B cell (primary cell): Measurements from ENCODE around the gene NOXO1. TPM values are rescaled to one million over a fixed set of nuclear protein-coding genes. Genes with fewer than 3 reads are reported as not detected.

Experiments used
- ATAC-seq: fragments of 200-7000 bp; cut with Tn5 transposase; one replicate; pipeline ENCODE4 v1.10.0; 2021; ENCODE audit warnings: low read depth, mild to moderate bottlenecking, moderate number of reproducible peaks, moderate library complexity
- CTCF ChIA-PET: fragments of 350-600 bp; sonication (Branson Sonifier 250); formaldehyde crosslinking; loops from one replicate; lab custom pipeline; 2021; ENCODE audit warnings: antibody characterized with exemption, inconsistent platforms; lab: Charles Lee
- POLR2A ChIA-PET: fragments of 350-600 bp; sonication (Branson Sonifier 250); formaldehyde crosslinking; loops from one replicate; lab custom pipeline; 2021; ENCODE audit warnings: antibody characterized with exemption; lab: Charles Lee
- DNase-seq: peaks from one replicate; pipeline ENCODE4 v3.0.0; 2013
- H2AFZ ChIP-seq: 2 replicates; pipeline ENCODE4 v1.6.1; 2012; ENCODE audit warnings: mild to moderate bottlenecking, low read depth, low read length; ENCODE audit not compliant: insufficient read depth, poor library complexity, severe bottlenecking
- H3K27ac ChIP-seq, 2 donors: 1 replicate in 1 of 2; 2 replicates in 1 of 2; pipeline ENCODE4 v1.5.1; 2012 to 2013; ENCODE audit warnings: low read length in 2 of 2, mild to moderate bottlenecking in 2 of 2, moderate library complexity in 1 of 2
- H3K27me3 ChIP-seq, 4 experiments: fragments of 200-600 bp in 1 of 4; sonication (generic) in 1 of 4; replicated peaks in 1 of 4; 1 replicate in 2 of 4; 2 replicates in 2 of 4; pipeline versions ENCODE4 v1.6.1 to v1.7.0; 2013 to 2016; ENCODE audit warnings: low read length in 3 of 4, mild to moderate bottlenecking in 2 of 4, mixed read lengths in 1 of 4, moderate library complexity in 1 of 4; ENCODE audit not compliant: insufficient read depth in 4 of 4, control insufficient read depth in 3 of 4; ENCODE audit errors: control extremely low read depth in 1 of 4
- H3K36me3 ChIP-seq, 2 experiments: replicated peaks in 1 of 2; 1 replicate in 1 of 2; 2 replicates in 1 of 2; pipeline versions ENCODE4 v1.6.1 to v1.7.1; 2013; ENCODE audit warnings: low read length in 1 of 2; ENCODE audit not compliant: insufficient read depth in 2 of 2, control insufficient read depth in 1 of 2; ENCODE audit errors: control extremely low read depth in 1 of 2, extremely low read depth in 1 of 2
- H3K4me1 ChIP-seq, 2 donors: fragments of 200-600 bp in 1 of 2; sonication (generic) in 1 of 2; 1 replicate in 1 of 2; 2 replicates in 1 of 2; pipeline versions ENCODE4 v1.5.1 to v1.6.1; 2013 to 2017; ENCODE audit warnings: low read length in 2 of 2; ENCODE audit not compliant: control insufficient read depth in 2 of 2, insufficient read depth in 2 of 2
- H3K4me2 ChIP-seq: replicated peaks from 2 replicates; pipeline ENCODE3; 2012; ENCODE audit warnings: mild to moderate bottlenecking, low read depth, low read length; ENCODE audit not compliant: poor library complexity, severe bottlenecking
- H3K4me3 ChIP-seq, 5 experiments: fragments of 200-600 bp in 1 of 5; sonication (generic) in 1 of 5; 1 replicate in 3 of 5; 2 replicates in 2 of 5; pipeline versions ENCODE4 v1.5.1 to v1.7.0; 2011 to 2016; ENCODE audit warnings: low read length in 4 of 5, mild to moderate bottlenecking in 4 of 5, low read depth in 2 of 5, control low read depth in 1 of 5, moderate library complexity in 1 of 5; ENCODE audit not compliant: insufficient read depth in 1 of 5; ENCODE audit errors: control extremely low read depth in 1 of 5, extremely low read depth in 1 of 5
- H3K79me2 ChIP-seq: fragments of 200-600 bp; sonication (generic); one replicate; pipeline ENCODE4 v1.6.0; 2016; ENCODE audit warnings: low read length; ENCODE audit not compliant: control insufficient read depth, insufficient read depth
- H3K9ac ChIP-seq: fragments of 200-600 bp; sonication (generic); 2 replicates; pipeline ENCODE4 v1.6.1; 2017; ENCODE audit warnings: mild to moderate bottlenecking, low read length, moderate library complexity
- H3K9me3 ChIP-seq, 3 donors: one replicate each; pipeline versions ENCODE4 v1.6.1 to v1.7.1; 2013; ENCODE audit warnings: low read length in 2 of 3; ENCODE audit not compliant: control insufficient read depth in 2 of 3, insufficient read depth in 1 of 3; ENCODE audit errors: control extremely low read depth in 1 of 3
- H4K20me1 ChIP-seq: 2 replicates; pipeline ENCODE4 v1.6.0; 2012; ENCODE audit warnings: mild to moderate bottlenecking, low read length; ENCODE audit not compliant: insufficient read depth, control insufficient read depth, poor library complexity, severe bottlenecking
- H3K27ac Mint-ChIP-seq: one replicate; pipeline ENCODE4 v1.8.0; 2021; ENCODE audit warnings: mixed read lengths
- H3K27me3 Mint-ChIP-seq: one replicate; pipeline ENCODE4 v1.8.0; 2021; ENCODE audit warnings: mixed read lengths
- H3K4me1 Mint-ChIP-seq: one replicate; pipeline ENCODE4 v1.8.0; 2021; ENCODE audit warnings: mixed read lengths
- H3K4me3 Mint-ChIP-seq: one replicate; pipeline ENCODE4 v1.8.0; 2021; ENCODE audit warnings: mixed read lengths
- H3K9me3 Mint-ChIP-seq: one replicate; pipeline ENCODE4 v1.8.0; 2022; ENCODE audit warnings: mixed read lengths; ENCODE audit not compliant: insufficient read depth
- EZH2 ChIP-seq: IDR thresholded peaks from 2 replicates; pipeline ENCODE4 v1.6.1; 2012; ENCODE audit warnings: borderline replicate concordance, low read depth, mild to moderate bottlenecking, moderate library complexity, low read length; ENCODE audit not compliant: insufficient read depth, poor library complexity, severe bottlenecking
- WGBS: methylation state at CpG from one replicate; pipeline ENCODE4 v1.1.5; 2013; ENCODE audit warnings: missing lambda C conversion rate; ENCODE audit not compliant: insufficient coverage; 5-methylcytosine and 5-hydroxymethylcytosine counted together
- intact Hi-C: fragments of 100-400 bp; cut with micrococcal nuclease; formaldehyde crosslinking; loops from one replicate; pipeline ENCODE4 v1.10.0; 2022
- polyA plus RNA-seq: library from polyadenylated mRNA; depleted of rRNA; stranded (reverse); fragments of >200 nt; gene quantifications from 2 replicates; pipeline ENCODE4 v1.2.3, GENCODE V29; 2012
- total RNA-seq, 2 donors: library from RNA; stranded (reverse); fragments of 120-200 nt in 1 of 2; gene quantifications; 1 replicate in 1 of 2; 2 replicates in 1 of 2; pipeline versions ENCODE4 v1.2.3 to v1.2.4, GENCODE V29; 2013 to 2022
- TF ChIP-seq, protein P1 (sequence below): fragments of 200-600 bp; IDR thresholded peaks from one replicate; pipeline ENCODE4 v1.8.0; 2022; ENCODE audit warnings: antibody characterized with exemption, mild to moderate bottlenecking

The NOXO1 gene
- total and polyA plus RNA-seq, 2 donors (not counting 1 experiment from before 2014, with no cell fraction given), result 0.30 to 0.74 TPM

DNA sequence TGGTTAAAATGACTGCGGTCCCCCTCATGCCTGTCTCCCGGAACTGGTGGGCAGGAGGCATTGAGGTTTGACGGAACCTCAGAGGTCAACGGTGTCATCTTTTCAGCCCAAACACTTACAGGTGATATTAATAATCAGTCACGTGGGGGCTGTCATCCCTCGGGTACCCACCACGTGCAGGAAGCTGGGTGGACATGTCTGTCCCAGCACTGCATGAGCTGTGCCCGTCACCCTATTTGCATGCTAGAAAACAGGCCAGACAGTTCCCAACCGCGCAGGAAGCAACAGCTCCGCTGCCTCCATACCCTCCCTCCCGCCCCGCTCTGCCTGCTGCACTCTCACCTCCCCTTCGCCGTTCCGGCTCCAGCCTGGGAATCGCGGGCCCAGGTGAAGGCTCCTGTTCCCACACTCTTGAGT is 9.9 kb upstream of the NOXO1 start:
- Mint-ChIP-seq H3K27me3 (no peaks in the 10 kb centered on the region), H3K4me3 (peak overlapping the region; percentile 91), H3K4me1 (peaks cover 33% of the 10 kb centered on the region), H3K9me3 (no peaks in the 10 kb centered on the region), H3K27ac (peak overlapping the region; percentile 97)
- Histone ChIP-seq H2AFZ (peak overlapping the region; percentile 56), H3K9me3 (peaks cover 0 to 13% (median 0%) of the 10 kb centered on the region in 3 donors), H3K79me2 (no peaks in the 10 kb centered on the region), H4K20me1 (no peaks in the 10 kb centered on the region), H3K4me1 (peaks cover 24 to 35% of the 10 kb centered on the region in 2 donors), H3K36me3 (peaks cover 0 to under 1% of the 10 kb centered on the region in 2 experiments), H3K27ac (peak overlapping the region; percentile 86 to 92), H3K4me3 (peak overlapping the region in 4 of 5 experiments; percentile 65 to 93 (median 69)), H3K27me3 (no peaks in the 10 kb centered on the region), H3K4me2 (peak overlapping the region; percentile 100), H3K9ac (peak overlapping the region; percentile 90)
- ChIA-PET POLR2A (interaction anchor here (0.6 to 3.0 kb wide), 13 partner anchors 8 to 260 kb away, joined by 3 to 36 read pairs (median 5); partner anchors contain the start of genes ECI1, MSRB1, RNF151 and RPS2), CTCF (interaction anchor here (0.6 to 5.5 kb wide), 6 partner anchors 13 to 451 kb away, joined by 3 to 32 read pairs (median 4); partner anchors contain the start of genes RPS2 and TRAF7)
- WGBS, result 0% methylated on average over 18 of the region's 18 CpGs
- TF ChIP-seq, protein P1, sequence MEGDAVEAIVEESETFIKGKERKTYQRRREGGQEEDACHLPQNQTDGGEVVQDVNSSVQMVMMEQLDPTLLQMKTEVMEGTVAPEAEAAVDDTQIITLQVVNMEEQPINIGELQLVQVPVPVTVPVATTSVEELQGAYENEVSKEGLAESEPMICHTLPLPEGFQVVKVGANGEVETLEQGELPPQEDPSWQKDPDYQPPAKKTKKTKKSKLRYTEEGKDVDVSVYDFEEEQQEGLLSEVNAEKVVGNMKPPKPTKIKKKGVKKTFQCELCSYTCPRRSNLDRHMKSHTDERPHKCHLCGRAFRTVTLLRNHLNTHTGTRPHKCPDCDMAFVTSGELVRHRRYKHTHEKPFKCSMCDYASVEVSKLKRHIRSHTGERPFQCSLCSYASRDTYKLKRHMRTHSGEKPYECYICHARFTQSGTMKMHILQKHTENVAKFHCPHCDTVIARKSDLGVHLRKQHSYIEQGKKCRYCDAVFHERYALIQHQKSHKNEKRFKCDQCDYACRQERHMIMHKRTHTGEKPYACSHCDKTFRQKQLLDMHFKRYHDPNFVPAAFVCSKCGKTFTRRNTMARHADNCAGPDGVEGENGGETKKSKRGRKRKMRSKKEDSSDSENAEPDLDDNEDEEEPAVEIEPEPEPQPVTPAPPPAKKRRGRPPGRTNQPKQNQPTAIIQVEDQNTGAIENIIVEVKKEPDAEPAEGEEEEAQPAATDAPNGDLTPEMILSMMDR, result no peak
- TF ChIP-seq EZH2, result no peak
- ATAC-seq (peak; percentile 54), DNase-seq (peak; percentile 89)
- intact Hi-C loops, result loop anchor here (1.0 to 10.0 kb wide), 4 partner anchors 8 to 786 kb away; partner anchors contain the start of genes ELOB, MSRB1 and RPS2
